ENCODE results near the gene RAB19.
"Not testable (repeated sequence)": the region's sequence is repeated elsewhere in the genome, so short reads cannot be mapped to it uniquely, and the experiment has no call there.

Gene RAB19

GRCh38 chr7:140425718-140426117 is 21.9 kb downstream of the RAB19 start:
- no peak overlapping the region for H3K27ac Mint-ChIP-seq
- no peak overlapping the region for H3K4me3 Mint-ChIP-seq
- no peak for ATAC-seq
- H3K4me1 Mint-ChIP-seq: no peaks in the 10 kb centered on the region
- no peak for DNase-seq (ENCODE audit: low spot score in 2 of 2)
- no peaks in the 10 kb centered on the region for H3K9me3 Mint-ChIP-seq
- H3K36me3 Mint-ChIP-seq: peaks cover 7% of the 10 kb centered on the region

- Mint-ChIP-seq H3K9me3 (no peaks in the 10 kb centered on the region), H3K4me3 (no peak overlapping the region), H3K27ac (no peak overlapping the region), H3K4me1 (no peaks in the 10 kb centered on the region), H3K36me3 (peaks cover 7% of the 10 kb centered on the region)
- DNase-seq (ENCODE audit: low spot score in 2 of 2): no peak
- ATAC-seq: no peak
Observed at GRCh38 chr7:140426130-140426529, 22.3 kb downstream of the RAB19 start.

- Mint-ChIP-seq H3K36me3 (no peaks in the 10 kb centered on the region), H3K27ac (no peak overlapping the region), H3K4me1 (no peaks in the 10 kb centered on the region), H3K9me3 (no peaks in the 10 kb centered on the region), H3K4me3 (no peak overlapping the region)
- DNase-seq (ENCODE audit: low spot score in 2 of 2): no peak
- ATAC-seq: no peak
Observed at GRCh38 chr7:140433396-140433795, 29.5 kb downstream of the RAB19 start.

GRCh38 chr7:140435252-140435895 is 31.5 kb downstream of the RAB19 start:
- no peak for ATAC-seq
- H3K36me3 Mint-ChIP-seq: no peaks in the 10 kb centered on the region
- no peak overlapping the region for H3K4me3 Mint-ChIP-seq
- no peak for DNase-seq (ENCODE audit: low spot score in 2 of 2)
- H3K4me1 Mint-ChIP-seq: no peaks in the 10 kb centered on the region
- no peak overlapping the region for H3K27ac Mint-ChIP-seq
- no peaks in the 10 kb centered on the region for H3K9me3 Mint-ChIP-seq

GRCh38 chr7:140439359-140439758 is 35.5 kb downstream of the RAB19 start:
- Mint-ChIP-seq H3K4me1 (no peaks in the 10 kb centered on the region), H3K36me3 (no peaks in the 10 kb centered on the region), H3K4me3 (no peak overlapping the region), H3K27ac (no peak overlapping the region), H3K9me3 (no peaks in the 10 kb centered on the region)
- DNase-seq (ENCODE audit: low spot score in 2 of 2): no peak
- peak; percentile 59 for ATAC-seq

- H3K27ac Mint-ChIP-seq: no peak overlapping the region
- ATAC-seq: no peak
- H3K4me3 Mint-ChIP-seq: no peak overlapping the region
- H3K9me3 Mint-ChIP-seq: no peaks in the 10 kb centered on the region
- H3K36me3 Mint-ChIP-seq: no peaks in the 10 kb centered on the region
- no peaks in the 10 kb centered on the region for H3K4me1 Mint-ChIP-seq
- DNase-seq (ENCODE audit: low spot score in 2 of 2): no peak
Observed at GRCh38 chr7:140440593-140440992, 36.7 kb downstream of the RAB19 start.

GRCh38 chr7:140441519-140441918 is 37.7 kb downstream of the RAB19 start:
- ATAC-seq (no peak), DNase-seq (ENCODE audit: low spot score in 2 of 2) (no peak)
- no peak overlapping the region for H3K27ac Mint-ChIP-seq
- H3K4me1 Mint-ChIP-seq: no peaks in the 10 kb centered on the region
- no peaks in the 10 kb centered on the region for H3K36me3 Mint-ChIP-seq
- no peak overlapping the region for H3K4me3 Mint-ChIP-seq
- H3K9me3 Mint-ChIP-seq: no peaks in the 10 kb centered on the region

GRCh38 chr7:140446467-140446866 is 42.6 kb downstream of the RAB19 start:
- Mint-ChIP-seq H3K4me3 (no peak overlapping the region), H3K27ac (no peak overlapping the region), H3K9me3 (no peaks in the 10 kb centered on the region), H3K4me1 (peaks cover 5% of the 10 kb centered on the region), H3K36me3 (no peaks in the 10 kb centered on the region)
- no peak for ATAC-seq
- no peak for DNase-seq (ENCODE audit: low spot score in 2 of 2)

- Mint-ChIP-seq H3K36me3 (peaks cover 10% of the 10 kb centered on the region), H3K27ac (no peak overlapping the region), H3K4me1 (peaks cover 15% of the 10 kb centered on the region), H3K9me3 (no peaks in the 10 kb centered on the region), H3K4me3 (no peak overlapping the region)
- ATAC-seq (no peak), DNase-seq (ENCODE audit: low spot score in 2 of 2) (no peak)
Observed at GRCh38 chr7:140447841-140448240, 44.0 kb downstream of the RAB19 start.

GRCh38 chr7:140448781-140449480 is 45.1 kb downstream of the RAB19 start:
- H3K9me3 Mint-ChIP-seq: no peaks in the 10 kb centered on the region

GRCh38 chr7:140451716-140452115 is 47.9 kb downstream of the RAB19 start:
- Mint-ChIP-seq H3K36me3 (peaks cover 49% of the 10 kb centered on the region), H3K4me1 (peaks cover 40% of the 10 kb centered on the region), H3K9me3 (no peaks in the 10 kb centered on the region), H3K27ac (no peak overlapping the region), H3K4me3 (no peak overlapping the region)
- no peak for ATAC-seq
- no peak for DNase-seq (ENCODE audit: low spot score in 2 of 2)

More at GRCh38 chr7:140448781-140449480, 45.1 kb downstream of the RAB19 start:
- Mint-ChIP-seq H3K36me3 (peaks cover 21% of the 10 kb centered on the region), H3K4me1 (peaks cover 26% of the 10 kb centered on the region), H3K4me3 (no peak overlapping the region), H3K27ac (no peak overlapping the region)
- no peak for ATAC-seq
- DNase-seq (ENCODE audit: low spot score in 2 of 2): no peak

GRCh38 chr7:140453273-140453672 is 49.4 kb downstream of the RAB19 start:
- H3K4me1 Mint-ChIP-seq: peaks cover 46% of the 10 kb centered on the region
- no peak overlapping the region for H3K4me3 Mint-ChIP-seq
- DNase-seq (ENCODE audit: low spot score in 2 of 2): no peak
- peak overlapping the region; percentile 90 for H3K27ac Mint-ChIP-seq
- H3K9me3 Mint-ChIP-seq: no peaks in the 10 kb centered on the region
- no peak for ATAC-seq
- peaks cover 65% of the 10 kb centered on the region for H3K36me3 Mint-ChIP-seq

- Mint-ChIP-seq H3K4me1 (peaks cover 46% of the 10 kb centered on the region), H3K27ac (peak overlapping the region; percentile 90), H3K4me3 (peak overlapping the region; percentile 10), H3K36me3 (peaks cover 72% of the 10 kb centered on the region)
- peak; percentile 89 for ATAC-seq
- DNase-seq (ENCODE audit: low spot score in 2 of 2): peak; percentile 6 to 67
- H3K9me3 Mint-ChIP-seq: not testable (repeated sequence)
Observed at GRCh38 chr7:140453785-140454656, 50.2 kb downstream of the RAB19 start.

- Mint-ChIP-seq H3K36me3 (peaks cover 78% of the 10 kb centered on the region), H3K4me1 (peaks cover 46% of the 10 kb centered on the region), H3K9me3 (no peaks in the 10 kb centered on the region), H3K27ac (peak overlapping the region; percentile 90), H3K4me3 (peak overlapping the region; percentile 10)
- DNase-seq (ENCODE audit: low spot score in 2 of 2): no peak
- peak; percentile 82 for ATAC-seq
Observed at GRCh38 chr7:140454657-140455015, 50.8 kb downstream of the RAB19 start.

- no peaks in the 10 kb centered on the region for H3K9me3 Mint-ChIP-seq
- H3K4me3 Mint-ChIP-seq: no peak overlapping the region
- DNase-seq (ENCODE audit: low spot score in 2 of 2) (no peak), ATAC-seq (no peak)
- peaks cover 89% of the 10 kb centered on the region for H3K36me3 Mint-ChIP-seq
- peaks cover 46% of the 10 kb centered on the region for H3K4me1 Mint-ChIP-seq
- H3K27ac Mint-ChIP-seq: peak overlapping the region; percentile 90
Observed at GRCh38 chr7:140455743-140456142, 51.9 kb downstream of the RAB19 start.
